ENCODE results near the gene ARHGAP29. TPM values are rescaled to one million over a fixed set of nuclear protein-coding genes. Genes with fewer than 3 reads are reported as not detected.
A peak's percentile ranks its signal among the peaks of the same experiment; 100 is the strongest.

Gene ARHGAP29
- total RNA-seq, 1 experiment from 2014 or later: 197 TPM

DNA sequence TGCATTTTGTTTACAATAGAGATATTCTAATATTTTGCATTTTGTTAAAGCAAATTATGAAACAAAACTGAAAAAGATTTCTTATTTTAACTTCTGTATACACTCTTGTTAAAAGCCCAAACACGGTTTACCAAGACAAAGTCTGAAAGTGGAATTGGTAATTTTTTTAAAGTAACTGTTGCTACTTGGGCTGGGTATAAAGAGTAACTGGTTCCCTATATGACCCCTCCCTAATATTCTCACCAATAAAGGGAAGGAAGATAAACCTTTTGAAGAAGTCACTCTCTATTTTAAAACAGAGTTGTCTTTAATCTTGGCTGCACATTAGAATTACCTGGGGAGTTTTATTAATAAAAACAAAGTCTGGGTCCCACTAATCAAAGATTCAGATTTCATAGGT is 27.4 kb downstream of the ARHGAP29 start:
- Histone ChIP-seq H3K4me1 (ENCODE audit: control insufficient read depth, insufficient read depth, low read length) (peaks cover 48% of the 10 kb centered on the region), H3K36me3 (ENCODE audit: control insufficient read depth, insufficient read depth, low read length) (peaks cover 46% of the 10 kb centered on the region), H3K4me3 (ENCODE audit: low read depth in 2 of 2, low read length in 2 of 2) (no peak overlapping the region), H3K27me3 (ENCODE audit: control insufficient read depth, insufficient read depth, low read length) (no peaks in the 10 kb centered on the region), H3K27ac (ENCODE audit: low read length) (peak overlapping the region; percentile 57; the same call in 1 of the 2 replicates), H3K9me3 (ENCODE audit: control insufficient read depth, insufficient read depth, low read depth, low read length) (no peaks in the 10 kb centered on the region)
- no peak for TF ChIP-seq TCF7L2 (IDR thresholded peaks at IDR 0.05; ENCODE audit: low read depth, low read length)
- no peak for TF ChIP-seq REST (IDR thresholded peaks at IDR 0.05; ENCODE audit: insufficient read depth in 1 of 2, low read depth in 2 of 2, low read length in 1 of 2)
- TF ChIP-seq POLR2AphosphoS5 (IDR thresholded peaks at IDR 0.05; ENCODE audit: low read depth, low read length): no peak
- TF ChIP-seq, protein P1, sequence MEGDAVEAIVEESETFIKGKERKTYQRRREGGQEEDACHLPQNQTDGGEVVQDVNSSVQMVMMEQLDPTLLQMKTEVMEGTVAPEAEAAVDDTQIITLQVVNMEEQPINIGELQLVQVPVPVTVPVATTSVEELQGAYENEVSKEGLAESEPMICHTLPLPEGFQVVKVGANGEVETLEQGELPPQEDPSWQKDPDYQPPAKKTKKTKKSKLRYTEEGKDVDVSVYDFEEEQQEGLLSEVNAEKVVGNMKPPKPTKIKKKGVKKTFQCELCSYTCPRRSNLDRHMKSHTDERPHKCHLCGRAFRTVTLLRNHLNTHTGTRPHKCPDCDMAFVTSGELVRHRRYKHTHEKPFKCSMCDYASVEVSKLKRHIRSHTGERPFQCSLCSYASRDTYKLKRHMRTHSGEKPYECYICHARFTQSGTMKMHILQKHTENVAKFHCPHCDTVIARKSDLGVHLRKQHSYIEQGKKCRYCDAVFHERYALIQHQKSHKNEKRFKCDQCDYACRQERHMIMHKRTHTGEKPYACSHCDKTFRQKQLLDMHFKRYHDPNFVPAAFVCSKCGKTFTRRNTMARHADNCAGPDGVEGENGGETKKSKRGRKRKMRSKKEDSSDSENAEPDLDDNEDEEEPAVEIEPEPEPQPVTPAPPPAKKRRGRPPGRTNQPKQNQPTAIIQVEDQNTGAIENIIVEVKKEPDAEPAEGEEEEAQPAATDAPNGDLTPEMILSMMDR (IDR thresholded peaks at IDR 0.05): no peak
- no peak for TF ChIP-seq SIN3A (IDR thresholded peaks at IDR 0.05; ENCODE audit: borderline replicate concordance, insufficient read depth, low read depth, low read length)
- POLR2A ChIA-PET: no interaction called here
- DNase-seq (ENCODE audit: low read depth, low spot score): no peak
- no TSS peak for BruUV-seq (replicated peaks)
- intact Hi-C loops (cut with micrococcal nuclease; ENCODE audit: unreplicated experiment) (no loop called here), in situ Hi-C loops (cut with HindIII; ENCODE audit: low pct_unique_long_range_greater_than_20kb, low sequenced_read_pairs) (no loop called here)
- ATAC-seq: no peak
- CTCF ChIA-PET: no interaction called here

DNA sequence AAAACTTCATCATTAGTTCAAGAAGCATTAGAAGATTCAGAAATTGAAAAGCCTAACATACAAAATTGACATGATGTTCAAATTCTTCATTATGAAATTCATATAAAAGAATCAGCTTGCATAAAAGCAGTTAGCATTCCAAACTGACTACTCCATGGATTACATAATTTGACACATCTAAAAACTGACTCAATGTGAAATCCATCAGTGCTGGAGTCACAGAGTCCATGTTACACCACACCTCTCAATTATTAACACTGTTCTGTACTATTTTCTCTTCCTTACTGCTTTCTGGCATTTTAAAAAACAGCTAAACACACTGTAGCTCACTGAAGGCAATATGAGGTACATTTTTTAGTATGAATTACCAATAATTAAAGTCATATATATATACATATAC is 28.0 kb downstream of the ARHGAP29 start:
- no peak for DNase-seq (ENCODE audit: low read depth, low spot score)
- Histone ChIP-seq H3K36me3 (ENCODE audit: control insufficient read depth, insufficient read depth, low read length) (peaks cover 47% of the 10 kb centered on the region), H3K27me3 (ENCODE audit: control insufficient read depth, insufficient read depth, low read length) (no peaks in the 10 kb centered on the region), H3K4me3 (ENCODE audit: low read depth in 2 of 2, low read length in 2 of 2) (no peak overlapping the region), H3K4me1 (ENCODE audit: control insufficient read depth, insufficient read depth, low read length) (peaks cover 42% of the 10 kb centered on the region), H3K9me3 (ENCODE audit: control insufficient read depth, insufficient read depth, low read depth, low read length) (no peaks in the 10 kb centered on the region), H3K27ac (ENCODE audit: low read length) (peak overlapping the region; percentile 57; the same call in 1 of the 2 replicates)
- ChIA-PET POLR2A (interaction anchor here (0.6 kb wide), 1 partner anchor 31 kb away, joined by 3 read pairs; no protein-coding TSS in a partner anchor), CTCF (no interaction called here)
- TF ChIP-seq REST (IDR thresholded peaks at IDR 0.05; ENCODE audit: insufficient read depth in 1 of 2, low read depth in 2 of 2, low read length in 1 of 2) (no peak), POLR2AphosphoS5 (IDR thresholded peaks at IDR 0.05; ENCODE audit: low read depth, low read length) (no peak), TCF7L2 (IDR thresholded peaks at IDR 0.05; ENCODE audit: low read depth, low read length) (no peak), SIN3A (IDR thresholded peaks at IDR 0.05; ENCODE audit: borderline replicate concordance, insufficient read depth, low read depth, low read length) (no peak)
- TF ChIP-seq, protein P1 (IDR thresholded peaks at IDR 0.05): no peak
- intact Hi-C loops (cut with micrococcal nuclease; ENCODE audit: unreplicated experiment) (no loop called here), in situ Hi-C loops (cut with HindIII; ENCODE audit: low pct_unique_long_range_greater_than_20kb, low sequenced_read_pairs) (no loop called here)
- ATAC-seq: no peak
- BruUV-seq (replicated peaks): no TSS peak

Data from Panc1 (cell line).